ENCODE data around the gene ISCA1.

ISCA1 gene

GRCh38 chr9:86252870-86253269, 29.5 kb downstream of the ISCA1 start:
- DNase-seq = no peak
- TF ChIP-seq, protein P1, sequence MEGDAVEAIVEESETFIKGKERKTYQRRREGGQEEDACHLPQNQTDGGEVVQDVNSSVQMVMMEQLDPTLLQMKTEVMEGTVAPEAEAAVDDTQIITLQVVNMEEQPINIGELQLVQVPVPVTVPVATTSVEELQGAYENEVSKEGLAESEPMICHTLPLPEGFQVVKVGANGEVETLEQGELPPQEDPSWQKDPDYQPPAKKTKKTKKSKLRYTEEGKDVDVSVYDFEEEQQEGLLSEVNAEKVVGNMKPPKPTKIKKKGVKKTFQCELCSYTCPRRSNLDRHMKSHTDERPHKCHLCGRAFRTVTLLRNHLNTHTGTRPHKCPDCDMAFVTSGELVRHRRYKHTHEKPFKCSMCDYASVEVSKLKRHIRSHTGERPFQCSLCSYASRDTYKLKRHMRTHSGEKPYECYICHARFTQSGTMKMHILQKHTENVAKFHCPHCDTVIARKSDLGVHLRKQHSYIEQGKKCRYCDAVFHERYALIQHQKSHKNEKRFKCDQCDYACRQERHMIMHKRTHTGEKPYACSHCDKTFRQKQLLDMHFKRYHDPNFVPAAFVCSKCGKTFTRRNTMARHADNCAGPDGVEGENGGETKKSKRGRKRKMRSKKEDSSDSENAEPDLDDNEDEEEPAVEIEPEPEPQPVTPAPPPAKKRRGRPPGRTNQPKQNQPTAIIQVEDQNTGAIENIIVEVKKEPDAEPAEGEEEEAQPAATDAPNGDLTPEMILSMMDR (IDR thresholded peaks at IDR 0.05; ENCODE audit: low read depth, low read length) = no peak
- no peaks in the 10 kb centered on the region for H3K36me3 ChIP-seq
- H3K9me3 ChIP-seq = no peaks in the 10 kb centered on the region; the same call in 1 of the 2 replicates
- no peaks in the 10 kb centered on the region for H3K27me3 ChIP-seq
- H3K4me3 ChIP-seq (ENCODE audit: low read depth, low read length) = no peak overlapping the region
- H3K4me1 ChIP-seq = peaks cover 4% of the 10 kb centered on the region

GRCh38 chr9:86250123-86250522, 32.2 kb downstream of the ISCA1 start:
- H3K4me1 ChIP-seq = no peaks in the 10 kb centered on the region
- TF ChIP-seq, protein P1 (IDR thresholded peaks at IDR 0.05; ENCODE audit: low read depth, low read length) = no peak
- H3K27me3 ChIP-seq = no peaks in the 10 kb centered on the region
- no peaks in the 10 kb centered on the region; the same call in 1 of the 2 replicates for H3K9me3 ChIP-seq
- no peak overlapping the region for H3K4me3 ChIP-seq (ENCODE audit: low read depth, low read length)
- no peaks in the 10 kb centered on the region for H3K36me3 ChIP-seq
- DNase-seq = no peak

DNA sequence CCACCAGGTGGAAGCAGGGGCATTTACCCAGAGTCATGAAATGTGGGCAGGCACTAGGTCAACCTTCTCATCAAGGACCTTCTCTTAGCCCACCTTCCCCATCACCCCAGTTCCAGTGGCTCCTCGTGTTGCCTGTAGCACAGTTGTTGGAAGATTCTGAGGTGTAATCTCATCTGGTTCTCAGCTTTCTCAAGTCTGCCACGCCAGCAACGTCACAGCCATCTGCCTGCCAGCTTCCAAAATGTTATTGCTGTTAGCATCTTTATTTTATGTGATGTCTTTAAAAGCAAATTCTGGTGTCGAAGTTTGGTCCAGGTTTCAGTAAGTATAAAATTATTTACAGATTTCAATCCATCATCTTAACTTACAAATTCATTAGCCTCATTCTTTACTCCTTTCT, 33.6 kb downstream of the ISCA1 start:
- Histone ChIP-seq H3K9me3 (no peaks in the 10 kb centered on the region; the same call in 1 of the 2 replicates), H3K4me3 (ENCODE audit: low read depth, low read length) (no peak overlapping the region), H3K4me1 (no peaks in the 10 kb centered on the region), H3K27me3 (no peaks in the 10 kb centered on the region), H3K36me3 (no peaks in the 10 kb centered on the region)
- TF ChIP-seq, protein P1 (IDR thresholded peaks at IDR 0.05; ENCODE audit: low read depth, low read length) = no peak
- DNase-seq = no peak

DNA sequence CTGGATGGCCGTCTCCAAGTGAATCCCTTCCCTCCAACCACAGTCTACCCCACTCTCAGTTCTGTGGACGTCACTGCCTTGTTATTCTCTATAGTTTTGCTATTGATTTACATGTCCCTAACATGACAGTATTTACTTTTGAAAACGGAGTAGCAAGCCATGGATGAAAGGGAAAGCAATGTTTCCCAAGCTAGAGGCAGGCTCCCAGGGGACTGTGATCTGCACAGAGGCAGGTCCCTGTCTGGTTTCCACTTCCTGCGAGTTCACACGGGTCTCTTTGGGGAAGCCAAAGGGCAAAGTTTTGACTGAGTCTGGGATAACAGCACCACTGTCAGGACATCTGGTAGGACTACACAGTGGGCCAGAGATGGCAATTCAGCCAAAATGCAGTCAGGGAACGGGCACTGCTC, 35.6 kb downstream of the ISCA1 start:
- Histone ChIP-seq H3K9me3 (no peaks in the 10 kb centered on the region), H3K27me3 (no peaks in the 10 kb centered on the region), H3K4me3 (ENCODE audit: low read depth, low read length) (peak overlapping the region; percentile 46), H3K4me1 (no peaks in the 10 kb centered on the region), H3K36me3 (no peaks in the 10 kb centered on the region)
- TF ChIP-seq, protein P1 (IDR thresholded peaks at IDR 0.05; ENCODE audit: low read depth, low read length) = peak; percentile 77
- peak; percentile 85 for DNase-seq

DNA sequence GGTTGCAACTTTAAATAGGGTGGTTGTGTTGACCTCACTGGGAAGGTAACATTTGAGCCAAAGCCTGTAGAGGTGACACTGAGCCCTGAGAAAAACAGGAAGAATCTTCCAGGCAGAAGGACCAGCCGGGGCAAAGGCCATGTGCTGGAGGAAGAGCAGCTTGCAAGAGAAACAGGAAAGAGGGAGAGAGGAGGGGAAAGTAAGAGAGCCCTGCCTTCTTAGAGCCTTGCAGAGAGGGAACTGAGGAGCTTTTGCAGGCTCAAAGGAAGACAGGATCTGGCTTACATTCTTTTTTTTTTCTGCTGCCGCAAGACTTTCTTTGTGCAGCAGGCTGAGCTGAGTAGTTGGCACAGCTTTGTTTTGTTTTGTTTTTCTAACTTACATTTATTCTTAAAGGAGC, 40.3 kb downstream of the ISCA1 start:
- Histone ChIP-seq H3K4me1 (no peaks in the 10 kb centered on the region), H3K27me3 (no peaks in the 10 kb centered on the region), H3K36me3 (no peaks in the 10 kb centered on the region), H3K9me3 (no peaks in the 10 kb centered on the region), H3K4me3 (ENCODE audit: low read depth, low read length) (no peak overlapping the region)
- TF ChIP-seq, protein P1 (IDR thresholded peaks at IDR 0.05; ENCODE audit: low read depth, low read length) = no peak
- no peak for DNase-seq

DNA sequence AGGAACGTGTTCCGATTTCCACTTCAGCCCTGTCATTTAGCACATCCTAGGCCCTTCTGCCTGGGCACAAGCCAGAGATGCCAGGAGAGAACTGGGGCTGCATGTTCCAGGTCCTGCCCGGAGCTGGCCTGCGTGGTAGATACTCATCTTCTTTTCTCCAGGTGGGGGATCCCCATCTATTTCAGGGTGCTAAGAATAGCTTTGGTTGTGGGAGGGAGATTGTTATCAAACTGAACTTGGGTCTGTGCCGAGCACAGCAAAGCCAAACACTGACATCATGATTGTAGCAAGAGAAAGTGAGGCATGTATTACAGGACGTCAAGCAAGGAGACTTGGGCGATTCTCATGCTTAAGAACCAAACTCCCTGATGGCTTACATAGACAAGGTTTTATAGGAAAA, 41.1 kb downstream of the ISCA1 start:
- no peak for DNase-seq
- H3K36me3 ChIP-seq = no peaks in the 10 kb centered on the region
- no peaks in the 10 kb centered on the region for H3K9me3 ChIP-seq
- H3K4me3 ChIP-seq (ENCODE audit: low read depth, low read length) = no peak overlapping the region
- TF ChIP-seq, protein P1 (IDR thresholded peaks at IDR 0.05; ENCODE audit: low read depth, low read length) = no peak
- H3K27me3 ChIP-seq = no peaks in the 10 kb centered on the region
- H3K4me1 ChIP-seq = no peaks in the 10 kb centered on the region
